Hematopoietic multipotent progenitor cell treated with erythropoietin and hydrocortisone succinate and interleukin-3 and kit ligand, for 17 days (in vitro differentiated cells): ENCODE measurements around the gene VTI1B.

ENCODE experiments used
- DNase-seq: peaks from one replicate; pipeline ENCODE4 v3.0.0-alpha.2; 2015; ENCODE audit warnings: low spot score

The VTI1B gene

DNA sequence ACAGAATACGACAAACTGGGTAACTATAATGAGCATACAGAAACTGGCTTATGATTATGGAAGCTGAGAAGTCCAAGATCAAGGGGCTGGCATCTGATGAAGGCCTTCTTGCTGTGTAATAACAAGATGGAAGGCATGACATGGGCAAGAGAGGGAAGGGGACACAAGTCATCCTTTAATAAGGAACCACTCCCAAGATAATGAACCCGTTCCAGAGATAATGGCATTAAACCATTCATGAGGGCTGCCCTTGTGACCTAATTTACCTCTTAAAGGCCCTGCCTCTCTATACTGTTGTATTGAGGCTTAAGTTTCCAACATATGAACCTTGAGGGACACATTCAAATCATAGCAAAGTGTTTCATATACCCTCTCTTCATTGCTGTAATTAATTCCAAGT is 4.6 kb upstream of the VTI1B start:
- peak; percentile 57 for DNase-seq

DNA sequence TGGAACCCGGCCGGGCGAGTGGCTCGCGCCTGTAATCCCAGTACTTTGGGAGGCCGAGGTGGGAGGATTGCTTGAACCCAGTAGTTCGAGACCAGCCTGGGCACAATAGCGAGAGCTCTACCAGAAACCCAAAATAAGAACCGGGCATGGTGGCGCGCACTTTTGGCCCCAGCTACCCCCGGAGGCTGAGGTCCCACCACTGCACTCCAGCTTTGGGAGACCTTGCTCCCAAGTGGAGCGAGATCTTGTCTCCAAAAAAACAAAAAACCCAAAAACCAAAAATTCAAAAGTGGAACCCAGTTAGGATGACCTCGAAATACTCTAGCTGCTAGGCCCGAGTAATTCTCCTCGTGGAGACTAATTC is 769 bp upstream of the VTI1B start:
- DNase-seq: no peak

DNA sequence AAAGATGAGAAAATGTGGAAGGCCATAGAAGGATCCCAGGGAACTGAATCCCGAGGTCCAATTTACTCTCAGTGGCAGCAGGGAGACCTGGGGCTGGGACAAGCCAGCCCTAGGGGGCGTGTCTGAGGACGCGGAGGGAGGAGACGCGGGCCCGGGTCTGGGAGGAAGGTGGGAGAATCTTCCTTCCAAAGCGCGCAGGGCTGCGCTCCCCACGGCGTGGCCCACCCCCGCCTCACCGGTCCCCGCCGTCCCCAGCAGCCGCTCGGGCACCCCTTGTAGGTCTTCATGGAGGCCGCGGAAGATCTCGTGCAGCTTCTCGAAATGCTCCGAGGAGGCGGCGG is 323 bp downstream of the VTI1B start:
- peak; percentile 82 for DNase-seq

DNA sequence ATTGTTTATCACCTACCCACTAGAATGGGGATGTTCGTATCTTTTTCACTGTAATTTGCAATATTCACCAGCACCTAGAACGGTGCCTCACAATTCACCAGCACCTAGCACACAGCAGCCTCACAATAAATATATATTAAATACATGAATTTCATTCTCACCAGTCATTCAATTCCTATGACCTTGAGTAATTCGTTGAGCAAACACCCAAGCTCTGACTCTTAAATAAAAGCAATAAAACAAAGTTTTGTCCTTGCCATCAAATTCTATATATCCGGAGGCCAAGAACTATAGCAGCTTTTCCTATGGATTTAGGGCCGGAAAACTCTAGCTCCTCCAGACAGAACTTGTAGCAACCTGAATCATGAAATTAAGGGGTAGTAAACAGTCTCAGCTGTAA is 981 bp downstream of the VTI1B start:
- DNase-seq: no peak

- DNase-seq: no peak
These were observed 5.9 kb downstream of the VTI1B start for GRCh38 chr14:67668559-67668958.

DNA sequence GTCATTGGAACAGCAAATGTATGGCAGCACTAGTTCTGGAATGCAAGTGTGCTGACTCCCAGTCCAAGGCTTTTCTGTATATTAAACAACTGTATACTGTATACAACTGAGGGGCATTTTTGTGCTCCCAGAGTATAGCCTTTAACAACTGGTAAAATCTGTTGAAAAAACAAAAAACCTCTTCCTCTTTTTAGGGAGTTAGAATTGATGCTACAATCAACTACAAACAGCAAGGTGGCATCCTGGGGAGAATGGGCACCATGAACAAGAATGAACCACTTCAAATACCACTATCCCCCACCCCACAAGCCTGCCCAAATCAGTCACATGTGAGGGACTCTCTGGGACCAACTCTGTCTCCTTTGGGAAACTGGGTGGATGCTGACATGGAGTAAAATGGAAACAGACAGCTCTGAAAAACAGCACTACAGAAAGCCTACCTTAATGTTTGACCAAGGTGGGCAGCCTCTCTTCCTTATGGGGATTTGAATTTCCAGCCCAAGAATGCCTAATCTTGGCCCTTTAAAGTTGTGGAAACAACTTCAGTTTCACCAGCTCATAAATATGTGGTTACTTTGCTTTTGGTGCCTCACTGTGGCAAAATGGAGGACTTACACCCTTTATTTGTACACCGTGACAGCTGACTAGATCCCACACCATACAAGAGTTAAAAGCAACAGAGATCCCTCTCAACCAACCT is 7.5 kb downstream of the VTI1B start:
- DNase-seq: peak; percentile 86

DNA sequence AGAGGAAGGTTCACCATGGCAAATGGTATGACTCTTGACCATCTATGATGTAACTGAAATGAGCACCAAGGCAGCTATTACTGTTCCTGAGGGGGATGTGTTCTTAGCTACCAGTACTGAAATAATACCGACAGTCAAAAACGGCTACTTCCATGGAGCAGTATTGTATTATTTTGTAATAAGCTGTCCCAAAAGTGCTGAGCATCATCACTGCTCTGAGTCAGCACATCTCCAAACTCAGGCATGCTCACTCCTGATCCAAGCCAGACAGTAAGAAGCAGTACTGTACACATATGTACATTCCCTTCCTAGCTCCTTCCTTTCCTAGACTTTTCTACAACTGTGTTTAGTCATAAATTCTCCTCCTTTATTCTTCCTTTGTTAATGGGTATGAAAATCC is 8.6 kb downstream of the VTI1B start:
- peak; percentile 64 for DNase-seq

DNA sequence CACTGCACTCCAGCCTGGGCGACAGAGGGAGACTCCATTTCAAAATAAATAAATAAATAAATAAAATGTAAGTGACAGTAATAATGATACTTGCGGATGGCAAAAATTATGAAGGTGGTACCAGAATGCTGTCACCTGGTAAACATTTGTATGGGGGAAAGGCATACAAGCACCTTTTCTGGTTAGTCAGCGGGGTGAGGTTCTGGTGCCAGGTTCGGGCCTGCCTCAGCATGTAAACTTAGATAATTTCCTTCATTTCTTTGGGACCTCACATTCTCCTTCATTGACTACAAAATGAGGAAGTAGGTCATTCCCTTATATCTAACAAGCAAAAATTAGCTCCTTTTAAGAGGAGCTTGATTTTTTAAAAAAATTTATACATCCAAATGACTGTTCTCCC is 10.8 kb downstream of the VTI1B start:
- no peak for DNase-seq

DNA sequence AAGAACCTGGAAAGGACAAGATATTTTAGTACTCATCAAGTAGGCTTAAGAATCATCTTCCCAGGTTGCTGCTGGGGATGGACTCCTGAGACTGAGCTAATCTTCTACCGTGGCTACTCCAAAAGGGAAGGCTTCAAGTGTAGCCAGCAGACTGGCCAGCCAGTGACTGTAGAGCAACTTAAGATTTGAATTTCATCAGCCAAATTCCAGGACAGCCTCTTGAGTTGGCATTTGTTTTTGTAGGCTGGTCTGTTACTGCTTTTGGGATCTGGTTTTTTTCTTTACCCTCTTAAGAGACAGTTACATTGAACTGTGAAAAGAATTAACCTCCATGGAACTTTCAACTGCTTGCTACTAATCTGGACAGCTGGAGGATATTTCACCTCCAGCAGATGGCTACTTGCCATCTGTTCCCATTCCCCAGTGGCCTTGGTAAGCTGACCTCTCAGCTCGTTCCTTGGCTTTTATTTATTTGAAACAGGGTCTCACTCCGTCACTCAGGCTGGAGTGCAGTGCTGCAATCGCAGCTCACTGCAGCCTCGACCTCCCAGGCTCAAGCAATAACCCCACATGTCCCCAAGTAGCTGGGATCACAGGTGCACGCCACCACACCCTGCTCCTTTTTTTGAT is 20.7 kb downstream of the VTI1B start:
- DNase-seq: no peak

DNA sequence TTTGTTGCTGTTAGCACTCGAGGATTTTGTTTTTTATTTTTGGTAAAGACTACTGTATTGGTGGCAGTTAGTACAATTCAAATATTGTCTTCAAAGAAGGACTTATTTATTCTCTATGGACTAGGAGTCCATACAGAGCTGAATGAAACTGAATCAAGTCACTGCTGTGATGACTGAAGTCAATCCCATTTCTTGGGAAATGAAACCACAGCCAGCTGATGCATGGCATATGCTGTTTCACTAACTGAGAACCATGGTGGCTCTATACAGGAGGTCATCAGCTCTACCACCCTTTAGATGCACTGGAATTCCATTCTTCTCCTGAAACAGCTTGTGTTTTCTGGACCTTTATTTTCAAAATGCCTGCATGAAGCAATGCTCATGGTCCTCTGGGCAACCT is 22.2 kb downstream of the VTI1B start:
- DNase-seq: no peak

GRCh38 chr14:67650694-67651093 is 23.7 kb downstream of the VTI1B start:
- DNase-seq: no peak

GRCh38 chr14:67650151-67650550 is 24.3 kb downstream of the VTI1B start:
- no peak for DNase-seq

GRCh38 chr14:67646131-67646530 is 28.3 kb downstream of the VTI1B start:
- DNase-seq: no peak

- DNase-seq: no peak
These were observed 29.0 kb downstream of the VTI1B start for GRCh38 chr14:67645414-67645813.

GRCh38 chr14:67644428-67644827 is 30.0 kb downstream of the VTI1B start:
- no peak for DNase-seq

GRCh38 chr14:67643713-67644112 is 30.7 kb downstream of the VTI1B start:
- DNase-seq: no peak

- DNase-seq: no peak
These were observed 32.3 kb downstream of the VTI1B start for GRCh38 chr14:67641902-67642749.

DNA sequence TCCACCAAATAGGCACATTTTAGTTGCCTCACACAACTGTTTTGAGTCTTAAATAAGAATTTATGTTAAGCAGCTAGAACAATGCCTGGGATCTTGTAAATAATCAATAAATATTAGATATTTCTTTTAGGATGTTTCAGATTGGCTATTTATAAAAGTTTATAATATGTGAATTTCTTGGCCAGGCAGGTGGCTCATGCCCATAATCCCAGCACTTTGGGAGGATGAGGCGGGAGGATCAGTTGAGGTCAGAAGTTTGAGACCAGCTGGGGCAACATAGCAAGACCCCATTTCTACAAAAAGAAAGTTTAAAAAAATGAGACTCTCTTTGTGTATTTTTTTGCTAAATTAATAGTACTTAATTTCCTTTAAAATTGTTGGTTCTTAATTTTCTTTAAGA is 33.0 kb downstream of the VTI1B start:
- no peak for DNase-seq

DNA sequence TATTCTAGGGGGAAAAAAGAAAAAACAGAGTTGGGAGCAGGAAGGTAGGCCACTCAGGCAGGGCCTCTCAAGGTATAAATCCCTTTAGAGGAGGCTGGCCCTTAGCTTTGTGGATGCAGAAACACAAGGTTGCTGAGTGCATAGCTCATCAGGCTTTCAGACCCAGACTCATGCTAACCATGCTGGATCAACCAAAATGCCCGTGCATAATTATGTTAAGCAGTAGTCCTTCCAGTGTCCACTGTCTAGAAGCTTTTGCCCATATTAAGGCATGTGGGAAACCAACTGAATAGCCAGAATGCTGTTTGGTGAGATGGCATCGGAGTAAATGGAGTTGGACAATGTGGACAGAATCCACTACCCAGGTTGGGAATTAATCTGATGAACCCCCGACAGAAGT is 35.8 kb downstream of the VTI1B start:
- no peak for DNase-seq

DNA sequence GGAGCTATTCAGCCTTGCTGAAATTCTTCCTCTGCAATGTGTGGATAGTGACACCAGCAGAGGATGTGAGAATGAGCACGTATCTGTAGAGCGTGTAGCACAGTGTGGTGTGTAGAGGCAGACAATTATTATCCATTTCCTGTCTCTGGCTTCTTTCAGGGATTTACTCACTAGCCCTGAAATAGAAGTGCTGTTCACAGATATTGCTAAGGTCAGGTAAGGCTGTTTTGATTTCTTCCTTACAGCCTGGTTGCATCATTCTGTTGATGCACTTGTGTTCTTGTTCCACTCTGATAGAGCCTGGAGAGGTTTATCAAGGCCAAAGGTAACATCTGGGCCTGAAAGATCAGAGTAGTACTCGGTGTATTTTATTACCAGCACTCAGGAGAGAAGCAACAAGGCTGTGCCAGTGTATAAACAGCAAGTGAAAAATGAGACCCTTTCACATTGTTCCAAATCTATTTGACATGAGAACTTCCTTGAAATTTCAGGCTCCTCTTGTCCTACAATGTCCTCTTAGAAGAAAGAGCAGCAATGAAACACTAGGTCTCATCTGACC is 38.0 kb downstream of the VTI1B start:
- peak; percentile 72 for DNase-seq

DNA sequence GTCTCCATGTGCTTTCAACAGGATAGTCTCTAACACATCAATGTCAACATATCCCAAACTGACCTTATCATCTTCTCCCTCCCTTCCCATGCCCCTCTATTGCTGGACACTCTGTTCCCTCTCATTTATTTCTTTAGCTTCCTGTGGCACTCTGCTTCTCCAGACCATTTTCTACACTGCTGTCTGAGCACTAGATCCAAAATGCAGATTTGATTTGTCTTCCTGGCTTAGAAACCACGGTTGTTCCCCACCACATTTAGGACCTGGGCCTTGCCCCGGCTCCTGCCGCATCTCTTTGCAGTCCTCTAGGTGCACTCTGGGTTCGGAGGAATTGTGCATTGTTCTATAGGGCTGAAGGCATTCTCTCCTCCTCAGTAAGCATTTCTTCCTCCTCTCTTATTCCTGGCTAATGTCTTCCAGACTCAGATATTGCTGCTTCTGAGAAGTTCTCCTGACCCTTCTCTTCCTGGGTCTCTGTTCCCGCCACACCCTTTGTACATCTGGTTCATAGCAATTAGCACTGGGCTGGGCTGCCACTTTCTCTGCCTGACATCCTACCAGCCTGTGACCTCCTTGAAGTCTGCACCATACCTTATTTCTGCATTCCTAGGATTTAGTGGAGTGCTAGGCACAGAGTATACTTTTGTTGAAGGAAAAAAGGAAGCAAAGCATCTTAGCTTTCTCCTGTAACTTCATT is 40.8 kb downstream of the VTI1B start:
- no peak for DNase-seq

GRCh38 chr14:67630938-67631337 is 43.5 kb downstream of the VTI1B start:
- no peak for DNase-seq
